ENCODE measurements around the gene LCP2.

Gene LCP2

DNA sequence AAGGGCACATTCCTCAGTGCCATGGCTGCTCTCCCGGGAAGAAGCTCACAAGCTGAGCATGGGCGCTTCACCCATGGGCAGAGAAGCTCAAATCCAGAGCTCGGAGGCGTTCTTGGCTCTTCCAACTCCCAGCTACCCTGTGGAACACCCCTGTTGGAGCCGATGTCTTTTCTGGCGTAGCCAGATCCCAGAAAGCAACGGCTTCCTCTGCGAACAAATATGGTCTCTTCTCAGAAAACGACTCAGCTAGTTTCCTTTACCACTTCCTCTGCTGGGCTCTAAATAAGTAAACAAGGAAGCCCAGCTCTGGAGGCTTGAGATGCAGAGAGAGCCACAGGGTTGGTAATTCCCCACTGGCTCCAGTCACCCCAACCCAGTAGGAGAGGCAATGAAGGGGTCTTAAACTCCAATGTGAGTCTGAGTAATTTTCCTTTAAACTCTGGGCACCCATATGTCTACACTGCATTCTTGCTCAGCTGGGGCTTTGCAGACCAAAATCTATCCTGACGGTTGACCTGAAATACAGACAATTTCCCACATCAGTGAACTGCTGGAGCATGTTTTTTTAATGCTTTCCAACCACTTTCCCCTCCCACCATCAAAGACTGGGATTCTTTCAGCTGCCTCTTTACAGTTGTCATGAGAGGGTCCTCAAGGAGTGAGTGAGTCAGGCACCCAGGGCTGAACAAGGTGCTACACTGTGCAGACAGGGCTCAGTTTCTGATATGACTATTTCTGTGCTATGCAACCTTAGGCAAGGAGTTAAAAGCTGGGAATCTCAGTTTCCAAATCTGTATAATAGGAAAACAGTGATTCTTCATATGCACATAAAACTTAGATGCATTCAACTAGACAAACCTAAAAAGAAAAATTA is at the start of gene LCP2:
Gene LCP2 (minus strand): TSS at position 189 of the 874 bp plus-strand sequence. CDS start 166 bp downstream, at position 23.
- peak; percentile 48 for DNase-seq

GRCh38 chr5:170347022-170347567 is 49.5 kb upstream of the LCP2 start:
- DNase-seq: no peak

DNA sequence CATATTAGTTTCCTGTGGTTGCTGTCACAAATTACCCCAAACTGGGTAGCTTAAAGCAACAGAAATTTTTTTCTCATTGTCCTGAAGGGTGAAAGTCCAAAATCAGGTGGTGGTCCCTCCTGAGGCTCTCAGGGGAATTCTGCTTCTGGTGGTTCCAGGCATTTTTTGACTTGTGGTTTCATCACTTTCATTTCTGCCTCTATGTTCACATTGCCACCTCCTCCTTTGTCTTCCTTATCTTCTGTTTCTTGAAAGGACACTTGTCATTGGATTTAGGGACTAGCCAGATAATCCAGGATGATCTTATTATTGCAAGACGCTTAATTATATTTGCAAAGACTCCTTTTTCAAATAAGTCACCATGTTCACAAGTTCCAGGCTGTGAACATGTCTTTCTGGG is 48.4 kb upstream of the LCP2 start:
- no peak for DNase-seq

GRCh38 chr5:170343177-170343576 is 45.6 kb upstream of the LCP2 start:
- no peak for DNase-seq

DNA sequence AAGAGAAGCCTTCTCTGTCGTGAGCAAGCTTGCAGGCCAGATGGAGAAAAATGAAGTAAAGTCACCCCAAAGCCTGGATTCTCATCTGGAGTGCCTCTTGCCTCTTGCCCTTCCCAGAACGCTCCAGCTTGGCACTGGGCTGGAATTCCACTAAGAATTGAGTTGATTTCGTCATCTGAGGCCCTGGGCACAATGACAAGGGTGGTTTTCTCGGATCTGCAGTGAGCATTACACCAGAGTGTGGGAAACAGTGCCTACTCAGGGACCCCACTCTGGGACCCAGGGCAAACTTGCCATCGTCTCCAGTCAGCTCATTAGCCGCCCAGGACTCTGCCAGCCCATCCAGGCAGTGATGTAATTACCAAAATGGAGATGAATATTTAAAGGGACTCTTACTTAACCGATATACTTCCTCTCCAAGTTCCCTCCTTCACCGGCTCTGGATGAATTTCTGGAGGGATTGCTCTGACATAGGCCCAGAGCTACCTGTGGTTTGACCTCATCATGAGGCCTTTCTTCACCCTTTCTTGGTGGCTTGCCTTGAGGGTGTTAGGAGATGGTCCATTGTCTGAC is 44.7 kb upstream of the LCP2 start:
- no peak for DNase-seq

GRCh38 chr5:170341545-170341944 is 44.0 kb upstream of the LCP2 start:
- no peak for DNase-seq

DNA sequence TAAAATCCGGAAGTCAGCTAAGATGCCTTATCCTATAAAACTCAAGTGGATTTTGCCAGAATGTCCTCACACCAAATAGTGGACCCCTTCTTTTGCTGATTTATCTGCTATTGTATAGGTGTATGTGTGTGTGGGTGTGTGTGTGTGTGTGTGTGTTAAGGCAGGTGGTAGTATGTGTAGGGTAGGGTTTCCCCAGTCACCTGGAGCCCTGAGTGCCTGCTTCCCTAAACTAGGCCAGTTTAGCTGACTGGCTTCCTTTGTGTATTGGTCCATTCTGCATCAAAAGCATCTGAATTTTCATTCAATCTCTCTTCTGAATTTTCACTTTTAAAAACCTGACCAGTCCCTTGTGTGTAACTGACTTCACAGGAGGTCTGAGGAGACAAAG is 42.2 kb upstream of the LCP2 start:
- DNase-seq: no peak

GRCh38 chr5:170338933-170339779 is 41.6 kb upstream of the LCP2 start:
- peak; percentile 58 for DNase-seq

- no peak for DNase-seq
Observed at GRCh38 chr5:170338291-170338690, 40.7 kb upstream of the LCP2 start.

DNA sequence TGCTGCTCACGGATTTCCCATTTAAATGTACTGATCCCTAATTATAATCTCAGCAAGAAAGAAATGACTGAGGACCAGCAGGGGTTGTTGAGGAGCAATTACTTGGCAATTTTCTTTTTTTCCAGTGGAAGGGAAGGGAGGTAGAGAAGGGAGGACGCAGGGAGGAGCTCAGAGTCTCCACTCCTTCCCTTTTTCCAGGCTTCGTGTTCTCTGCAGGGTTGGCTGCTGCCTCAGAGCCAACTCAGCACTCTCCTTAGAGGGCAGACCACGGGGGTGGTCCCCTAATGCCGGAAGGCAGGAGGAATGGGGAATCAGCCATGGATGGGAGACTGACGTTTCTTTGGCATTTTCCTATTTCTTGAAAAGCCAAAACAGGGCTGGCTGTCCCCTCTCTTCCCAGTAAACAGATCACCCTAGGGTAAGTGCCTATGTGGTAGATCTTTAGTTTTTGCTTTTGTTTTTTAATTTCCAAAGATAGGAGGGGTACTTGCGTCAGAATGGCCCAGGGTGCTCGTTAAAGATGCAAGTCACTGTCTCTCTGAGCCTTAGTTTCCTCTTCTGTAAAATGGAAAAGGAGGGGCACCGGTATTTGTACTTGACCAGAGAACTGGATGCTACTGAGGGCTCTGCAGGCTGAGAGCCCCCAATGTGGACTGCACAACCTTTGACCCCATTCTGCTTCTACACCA is 39.6 kb upstream of the LCP2 start:
- DNase-seq: no peak

DNA sequence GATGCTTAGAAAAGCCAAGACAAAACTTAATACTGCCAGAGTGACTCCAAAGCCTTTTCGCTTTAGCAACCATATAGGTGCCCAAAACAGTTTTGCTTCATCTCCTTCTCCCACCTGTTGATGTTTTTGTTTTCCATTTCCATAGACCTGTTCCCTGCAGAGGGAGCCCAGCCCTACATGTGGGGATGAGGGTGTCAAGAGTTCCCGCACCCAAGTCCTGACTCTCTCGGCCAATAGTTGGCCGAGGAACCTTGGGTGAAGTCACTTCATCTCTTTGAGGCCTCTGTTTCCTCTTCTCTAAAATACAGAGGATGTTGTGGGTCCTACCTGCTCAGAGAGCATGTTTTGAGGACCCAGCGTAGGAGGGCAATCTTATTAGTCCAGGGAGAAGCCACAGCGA is 38.5 kb upstream of the LCP2 start:
- no peak for DNase-seq

DNA sequence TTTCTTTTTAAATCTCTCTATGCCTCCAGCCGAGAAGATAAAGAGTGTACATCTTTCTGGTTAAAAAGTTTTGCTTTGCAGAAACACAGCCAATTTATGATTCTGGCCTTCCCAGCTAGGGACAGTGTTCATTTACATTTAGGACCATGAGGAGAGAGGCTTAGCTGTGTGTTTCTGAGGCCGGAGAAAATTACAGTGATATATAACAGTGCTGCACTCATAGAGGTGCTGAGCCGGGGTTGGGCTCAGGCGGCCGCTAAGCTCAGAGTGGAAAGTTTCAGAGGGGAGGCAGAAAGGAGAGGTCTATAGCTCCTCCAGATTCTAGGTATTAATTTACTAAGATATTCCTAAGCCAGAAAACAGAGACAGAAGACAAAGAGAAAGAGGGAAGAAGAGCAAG is 37.0 kb upstream of the LCP2 start:
- no peak for DNase-seq

DNA sequence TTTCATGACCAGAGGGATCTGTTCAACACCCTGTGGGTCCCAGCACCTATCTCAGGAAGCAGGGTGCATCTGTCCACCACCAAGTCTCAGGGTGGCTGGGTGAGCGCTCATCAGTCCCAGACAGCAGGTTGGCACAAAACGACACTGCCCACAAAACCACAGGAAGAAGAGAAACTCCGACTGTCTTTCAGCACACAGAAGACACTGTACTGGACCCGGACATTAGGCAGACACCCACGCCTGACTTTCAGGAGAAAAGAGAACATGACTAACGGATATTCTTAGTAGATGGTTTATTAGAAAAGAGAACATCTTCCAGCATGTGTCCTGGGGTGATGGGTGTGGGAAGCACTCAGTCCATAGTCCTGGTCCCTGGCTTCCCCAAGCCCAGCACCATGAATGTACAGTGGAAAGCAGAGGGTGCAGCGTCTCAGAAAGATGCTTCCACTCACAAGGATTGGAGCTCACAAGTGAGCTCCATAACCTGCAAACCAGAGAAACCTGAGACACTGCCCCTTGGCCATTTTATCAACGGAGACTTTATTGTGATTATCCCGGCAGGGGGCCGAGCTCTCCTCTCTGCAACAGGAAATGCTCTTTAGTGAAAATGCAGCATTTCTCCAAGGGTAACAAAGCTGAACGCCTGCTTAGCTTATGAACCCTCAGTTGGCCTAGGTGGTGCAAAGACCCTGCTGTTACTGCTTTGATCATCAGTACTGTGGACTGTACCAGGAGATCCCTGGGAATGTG is 35.8 kb upstream of the LCP2 start:
- DNase-seq: peak; percentile 68

- no peak for DNase-seq
Observed at GRCh38 chr5:170332058-170332457, 34.5 kb upstream of the LCP2 start.

DNA sequence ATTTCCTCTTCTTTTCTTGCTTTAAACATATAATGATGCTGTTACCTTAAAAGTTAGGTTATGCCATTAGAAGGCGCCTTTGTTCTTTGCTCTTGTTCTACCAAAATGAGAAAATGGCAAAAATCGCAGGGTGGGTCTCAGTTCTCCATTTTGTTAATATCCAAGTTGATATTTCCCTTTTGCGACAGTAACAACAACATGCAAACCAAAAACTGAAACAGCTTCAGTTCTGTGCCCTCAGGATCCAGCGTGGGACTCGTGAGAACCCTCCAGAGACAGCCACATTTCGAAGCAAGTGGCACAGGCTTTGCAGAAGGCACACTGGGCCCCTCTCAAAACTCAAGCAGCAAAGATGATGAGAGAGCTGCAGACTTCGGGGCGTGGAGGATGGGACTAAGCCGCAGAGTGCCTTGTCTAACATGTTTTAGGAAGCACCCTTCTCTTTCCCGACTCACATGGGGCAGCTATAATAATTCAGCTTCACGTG is 33.0 kb upstream of the LCP2 start:
- no peak for DNase-seq

DNA sequence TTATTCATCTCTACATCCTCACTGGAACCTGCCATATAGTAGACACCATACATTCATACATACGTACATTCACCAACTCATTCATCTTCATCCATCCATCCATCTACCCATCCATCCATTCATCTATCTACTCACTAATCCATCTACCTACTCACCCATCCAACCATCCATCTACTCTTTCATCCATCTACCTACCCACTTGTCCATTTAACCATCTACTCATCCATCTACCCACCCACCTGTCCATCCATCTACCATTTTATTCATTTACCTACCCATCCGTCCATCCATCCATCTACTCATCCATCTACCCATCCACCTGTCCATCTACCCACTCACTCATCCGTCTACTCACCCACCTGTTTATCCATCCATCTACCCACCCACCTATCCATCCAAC is 31.9 kb upstream of the LCP2 start:
- DNase-seq: no peak

GRCh38 chr5:170327829-170328228 is 30.3 kb upstream of the LCP2 start:
- DNase-seq: no peak

GRCh38 chr5:170327168-170327567 is 29.6 kb upstream of the LCP2 start:
- no peak for DNase-seq

DNA sequence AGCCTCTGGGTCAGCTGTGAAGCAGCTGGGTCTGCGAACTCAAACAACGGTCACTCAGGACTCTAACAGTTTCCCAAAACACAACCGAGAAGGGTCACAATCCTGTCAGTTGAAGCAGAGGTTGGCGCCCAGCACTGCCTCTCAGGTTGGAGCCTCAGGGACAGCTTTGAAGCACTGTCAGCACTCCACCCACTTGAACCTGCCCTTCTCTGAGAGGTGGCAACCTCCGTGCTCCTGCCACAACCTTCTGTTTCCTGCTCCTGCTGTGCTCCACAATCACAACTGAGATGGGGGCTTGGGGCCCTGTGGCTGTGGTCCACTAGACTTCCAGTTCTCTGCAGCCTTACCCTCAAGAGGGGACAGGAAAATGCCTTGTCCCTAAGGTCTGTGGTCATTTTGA is 21.7 kb upstream of the LCP2 start:
- DNase-seq: no peak

DNA sequence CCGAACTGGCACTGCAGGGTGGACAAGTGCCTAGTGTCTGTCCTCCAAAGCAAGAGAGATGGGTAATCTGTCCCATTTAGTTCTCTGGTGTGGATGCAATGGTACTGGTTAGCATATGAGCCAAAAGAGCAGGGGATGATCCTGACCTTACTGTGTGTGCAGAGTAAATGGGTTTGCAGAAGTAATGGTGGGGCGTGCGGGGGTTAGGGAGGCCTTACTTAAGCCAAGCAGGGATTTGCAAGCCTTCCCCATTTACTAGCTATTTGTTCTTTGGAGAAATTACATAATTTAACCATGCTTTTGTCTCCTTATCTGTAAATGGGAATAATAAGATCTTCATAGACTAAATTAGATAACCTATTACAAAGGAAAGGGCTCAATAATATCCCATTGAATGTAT is 19.9 kb upstream of the LCP2 start:
- no peak for DNase-seq

- no peak for DNase-seq
Observed at GRCh38 chr5:170316937-170317336, 19.4 kb upstream of the LCP2 start.

DNA sequence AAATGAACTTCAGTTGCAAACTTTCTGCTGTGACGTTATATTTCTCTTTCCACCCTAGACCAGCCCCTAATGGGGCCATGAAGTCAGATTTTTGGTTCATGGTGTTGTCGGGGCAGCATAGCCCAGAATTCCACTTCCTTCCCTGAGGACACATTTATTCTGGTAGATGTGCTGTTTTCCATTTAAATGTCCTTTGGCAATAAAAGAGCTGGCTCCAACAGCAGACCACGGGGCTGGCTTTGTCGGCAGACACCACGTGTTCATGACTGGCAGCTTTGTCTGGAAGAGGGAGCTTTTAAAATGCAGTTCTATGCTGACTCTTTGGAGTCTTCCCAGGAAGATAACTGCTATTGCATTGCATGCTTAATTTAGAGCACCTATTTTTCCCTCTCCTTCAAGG is 17.6 kb upstream of the LCP2 start:
- no peak for DNase-seq
